Activated naive CD4-positive, alpha-beta T cell treated with anti-CD3 and anti-CD28 coated beads, Interleukin-2, amount 50 U/mL, for 16 hours (primary cell): Measurements from ENCODE around the gene CNTN5.
"Not testable (repeated sequence)": the region's sequence is repeated elsewhere in the genome, so short reads cannot be mapped to it uniquely, and the experiment has no call there.

Experiments
- DNase-seq: peaks from one replicate; pipeline ENCODE4 v3.0.0-alpha.2; 2020

CNTN5 gene

GRCh38 chr11:99020352-99021225 is at the start of gene CNTN5:
Gene CNTN5 (plus strand): TSS chr11:99020949.
- DNase-seq, result peak; percentile 13

GRCh38 chr11:98979205-98979604 is 41.5 kb upstream of the CNTN5 start:
- DNase-seq, result no peak

GRCh38 chr11:99015634-99016454 is 4.9 kb upstream of the CNTN5 start:
- DNase-seq, result no peak

GRCh38 chr11:99019696-99020095 is 1.1 kb upstream of the CNTN5 start:
- no peak for DNase-seq

GRCh38 chr11:99037057-99037456 is 16.3 kb downstream of the CNTN5 start:
- DNase-seq, result no peak

- no peak for DNase-seq
These were observed 42.6 kb downstream of the CNTN5 start for GRCh38 chr11:99063331-99063730.

GRCh38 chr11:99065121-99065520 is 44.4 kb downstream of the CNTN5 start:
- no peak for DNase-seq

GRCh38 chr11:99066618-99067317 is 46.0 kb downstream of the CNTN5 start:
- DNase-seq, result no peak

GRCh38 chr11:99068832-99069231 is 48.1 kb downstream of the CNTN5 start:
- no peak for DNase-seq

- DNase-seq, result no peak
These were observed 49.2 kb downstream of the CNTN5 start for GRCh38 chr11:99069856-99070444.

- no peak for DNase-seq
These were observed 58.8 kb downstream of the CNTN5 start for GRCh38 chr11:99079576-99079975.

- no peak for DNase-seq
These were observed 59.4 kb downstream of the CNTN5 start for GRCh38 chr11:99080154-99080553.

- DNase-seq, result no peak
These were observed 77.5 kb downstream of the CNTN5 start for GRCh38 chr11:99098258-99098657.

- DNase-seq, result no peak
These were observed 78.0 kb downstream of the CNTN5 start for GRCh38 chr11:99098751-99099150.

GRCh38 chr11:99117603-99118002 is 96.9 kb downstream of the CNTN5 start:
- DNase-seq, result no peak

- not testable (repeated sequence) for DNase-seq
These were observed 113.1 kb downstream of the CNTN5 start for GRCh38 chr11:99133862-99134261.

- no peak for DNase-seq
These were observed 114.8 kb downstream of the CNTN5 start for GRCh38 chr11:99135508-99135907.

GRCh38 chr11:99142237-99142636 is 121.5 kb downstream of the CNTN5 start:
- no peak for DNase-seq

- DNase-seq, result no peak
These were observed 127.6 kb downstream of the CNTN5 start for GRCh38 chr11:99148352-99148751.

GRCh38 chr11:99154277-99154676 is 133.5 kb downstream of the CNTN5 start:
- DNase-seq, result no peak

- no peak for DNase-seq
These were observed 139.7 kb downstream of the CNTN5 start for GRCh38 chr11:99160447-99160846.

GRCh38 chr11:99162819-99163218 is 142.1 kb downstream of the CNTN5 start:
- no peak for DNase-seq

- DNase-seq, result no peak
These were observed 149.8 kb downstream of the CNTN5 start for GRCh38 chr11:99170591-99170990.
